Measurements from ENCODE around the gene MED10. TPM values are rescaled to one million over a fixed set of nuclear protein-coding genes. Genes with fewer than 3 reads are reported as not detected.
A peak's percentile ranks its signal among the peaks of the same experiment; 100 is the strongest.

The MED10 gene
- total and polyA plus RNA-seq, 9 of the 15 experiments (the other 6 are each of a cell fraction or from before 2014, with no cell fraction given): 23.8 to 83.4 (median 58.8) TPM

DNA sequence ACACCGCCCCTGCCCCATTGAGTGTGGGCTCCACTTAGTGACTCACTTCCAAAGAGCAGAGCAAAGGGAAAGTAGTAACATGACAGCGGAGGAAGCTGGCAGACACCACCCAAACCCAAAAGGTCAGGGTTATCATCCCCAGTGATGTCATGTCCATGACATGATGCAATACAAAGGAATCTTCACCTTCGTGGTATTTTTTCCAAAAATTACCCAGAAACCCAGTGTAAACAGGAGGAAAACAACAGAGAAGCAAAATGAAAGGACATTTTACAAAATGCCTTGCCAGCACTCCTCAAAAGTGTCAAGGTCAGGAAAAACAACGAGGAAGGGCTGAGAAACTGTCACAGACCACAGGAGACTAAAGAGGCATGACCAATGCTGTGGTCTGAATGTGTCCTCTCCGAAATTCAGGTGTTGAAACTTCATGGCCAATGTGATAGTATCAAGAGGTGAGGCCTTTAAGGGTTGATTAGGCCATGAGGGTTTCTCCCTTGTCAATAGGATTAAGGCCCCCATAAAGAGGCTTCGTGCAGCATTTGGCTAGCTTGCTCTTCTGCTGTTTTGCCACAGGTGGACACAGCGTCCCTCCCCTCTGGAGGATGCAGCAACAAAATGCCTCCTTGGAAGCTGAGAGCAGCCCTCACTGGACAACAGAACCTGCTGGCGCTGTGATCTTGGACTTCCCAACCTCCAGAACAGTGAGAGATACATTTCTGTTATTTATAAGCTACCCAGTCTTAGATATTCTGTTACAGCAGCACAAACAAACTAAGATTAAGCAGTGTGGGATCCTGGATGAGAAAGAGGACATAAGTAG lies 30.5 kb upstream of the MED10 start (continued):
- no peak for TF ChIP-seq MIER1 (IDR thresholded peaks at IDR 0.05; ENCODE audit: low read depth)
- TF ChIP-seq ATF1 (CRISPR knock-in tag; IDR thresholded peaks at IDR 0.05): no peak
- peak; percentile 84 for TF ChIP-seq ATF1 (tag; IDR thresholded peaks at IDR 0.05)
- no peak for TF ChIP-seq ARID2 (IDR thresholded peaks at IDR 0.05)
- no peak for TF ChIP-seq ZNF217 (CRISPR knock-in tag; IDR thresholded peaks at IDR 0.05)
- peak; percentile 22; the same call in 1 of the 2 replicates for TF ChIP-seq NCOR1 (IDR thresholded peaks at IDR 0.05)
- no peak for TF ChIP-seq E2F4 (CRISPR knock-in tag; IDR thresholded peaks at IDR 0.05; ENCODE audit: low read depth)
- TF ChIP-seq, protein P1, sequence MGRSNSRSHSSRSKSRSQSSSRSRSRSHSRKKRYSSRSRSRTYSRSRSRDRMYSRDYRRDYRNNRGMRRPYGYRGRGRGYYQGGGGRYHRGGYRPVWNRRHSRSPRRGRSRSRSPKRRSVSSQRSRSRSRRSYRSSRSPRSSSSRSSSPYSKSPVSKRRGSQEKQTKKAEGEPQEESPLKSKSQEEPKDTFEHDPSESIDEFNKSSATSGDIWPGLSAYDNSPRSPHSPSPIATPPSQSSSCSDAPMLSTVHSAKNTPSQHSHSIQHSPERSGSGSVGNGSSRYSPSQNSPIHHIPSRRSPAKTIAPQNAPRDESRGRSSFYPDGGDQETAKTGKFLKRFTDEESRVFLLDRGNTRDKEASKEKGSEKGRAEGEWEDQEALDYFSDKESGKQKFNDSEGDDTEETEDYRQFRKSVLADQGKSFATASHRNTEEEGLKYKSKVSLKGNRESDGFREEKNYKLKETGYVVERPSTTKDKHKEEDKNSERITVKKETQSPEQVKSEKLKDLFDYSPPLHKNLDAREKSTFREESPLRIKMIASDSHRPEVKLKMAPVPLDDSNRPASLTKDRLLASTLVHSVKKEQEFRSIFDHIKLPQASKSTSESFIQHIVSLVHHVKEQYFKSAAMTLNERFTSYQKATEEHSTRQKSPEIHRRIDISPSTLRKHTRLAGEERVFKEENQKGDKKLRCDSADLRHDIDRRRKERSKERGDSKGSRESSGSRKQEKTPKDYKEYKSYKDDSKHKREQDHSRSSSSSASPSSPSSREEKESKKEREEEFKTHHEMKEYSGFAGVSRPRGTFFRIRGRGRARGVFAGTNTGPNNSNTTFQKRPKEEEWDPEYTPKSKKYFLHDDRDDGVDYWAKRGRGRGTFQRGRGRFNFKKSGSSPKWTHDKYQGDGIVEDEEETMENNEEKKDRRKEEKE (IDR thresholded peaks at IDR 0.05; ENCODE audit: borderline replicate concordance in 1 of 2, control insufficient read depth in 1 of 2, low read depth in 2 of 2, low read length in 1 of 2): no peak
- TF ChIP-seq NFYB (IDR thresholded peaks at IDR 0.05; ENCODE audit: extremely low read depth, insufficient read length): no peak
- TF ChIP-seq PHB2 (IDR thresholded peaks at IDR 0.05; ENCODE audit: low read depth): no peak
- TF ChIP-seq MECOM (CRISPR knock-in tag; IDR thresholded peaks at IDR 0.05): peak; percentile 51; the same call in 1 of the 2 replicates
- TF ChIP-seq AFF4 (CRISPR knock-in tag; IDR thresholded peaks at IDR 0.05): no peak
- TF ChIP-seq, protein P2, sequence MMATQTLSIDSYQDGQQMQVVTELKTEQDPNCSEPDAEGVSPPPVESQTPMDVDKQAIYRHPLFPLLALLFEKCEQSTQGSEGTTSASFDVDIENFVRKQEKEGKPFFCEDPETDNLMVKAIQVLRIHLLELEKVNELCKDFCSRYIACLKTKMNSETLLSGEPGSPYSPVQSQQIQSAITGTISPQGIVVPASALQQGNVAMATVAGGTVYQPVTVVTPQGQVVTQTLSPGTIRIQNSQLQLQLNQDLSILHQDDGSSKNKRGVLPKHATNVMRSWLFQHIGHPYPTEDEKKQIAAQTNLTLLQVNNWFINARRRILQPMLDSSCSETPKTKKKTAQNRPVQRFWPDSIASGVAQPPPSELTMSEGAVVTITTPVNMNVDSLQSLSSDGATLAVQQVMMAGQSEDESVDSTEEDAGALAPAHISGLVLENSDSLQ (IDR thresholded peaks at IDR 0.05): no peak
- peak; percentile 97 for TF ChIP-seq ATF7 (IDR thresholded peaks at IDR 0.05)
- no peak for TF ChIP-seq SP2 (IDR thresholded peaks at IDR 0.05; ENCODE audit: extremely low read depth, low read depth, low read length, poor library complexity, severe bottlenecking)
- peak; percentile 78 for TF ChIP-seq ESRRA (IDR thresholded peaks at IDR 0.05; ENCODE audit: borderline replicate concordance, low read depth)
- 0 out of 2 replicates have a peak, but pooled peaks have one; percentile 54 for TF ChIP-seq ZNF41 (CRISPR knock-in tag; conservative IDR thresholded peaks at IDR 0.05)
- no peak for TF ChIP-seq ZFPM2 (CRISPR knock-in tag; IDR thresholded peaks at IDR 0.05)
- TF ChIP-seq ESRRB (CRISPR knock-in tag; IDR thresholded peaks at IDR 0.05; ENCODE audit: borderline replicate concordance): no peak

Measured in K562 (cell line).